Activated naive CD4-positive, alpha-beta T cell treated with anti-CD3 and anti-CD28 coated beads, Interleukin-2, amount 10 ng/mL, durations not matched to agents 7 days and 5 days (primary cell): Measurements from ENCODE around the gene RMND1.
"Not testable (repeated sequence)": the region's sequence is repeated elsewhere in the genome, so short reads cannot be mapped to it uniquely, and the experiment has no call there.

Experiments
- CTCF ChIA-PET: fragments of 350-600 bp; sonication (Branson Sonifier 250); formaldehyde crosslinking; loops from one replicate; lab custom pipeline; 2021; ENCODE audit warnings: antibody characterized with exemption; lab: Charles Lee
- DNase-seq: peaks from one replicate; pipeline ENCODE4 v3.0.0-alpha.2; 2020
- H3K27ac Mint-ChIP-seq: one replicate; pipeline ENCODE4 v1.8.0; 2021; ENCODE audit warnings: mild to moderate bottlenecking, moderate library complexity, mixed read lengths
- H3K27me3 Mint-ChIP-seq: one replicate; pipeline ENCODE4 v1.8.0; 2021; ENCODE audit warnings: mild to moderate bottlenecking, mixed read lengths
- H3K36me3 Mint-ChIP-seq: one replicate; pipeline ENCODE4 v1.8.0; 2021; ENCODE audit warnings: mixed read lengths
- H3K4me1 Mint-ChIP-seq: one replicate; pipeline ENCODE4 v1.8.0; 2021; ENCODE audit warnings: mixed read lengths
- H3K4me3 Mint-ChIP-seq: one replicate; pipeline ENCODE4 v1.8.0; 2021; ENCODE audit warnings: mild to moderate bottlenecking, moderate library complexity, mixed read lengths
- H3K9me3 Mint-ChIP-seq: one replicate; pipeline ENCODE4 v1.8.0; 2021; ENCODE audit warnings: mixed read lengths

RMND1 gene

DNA sequence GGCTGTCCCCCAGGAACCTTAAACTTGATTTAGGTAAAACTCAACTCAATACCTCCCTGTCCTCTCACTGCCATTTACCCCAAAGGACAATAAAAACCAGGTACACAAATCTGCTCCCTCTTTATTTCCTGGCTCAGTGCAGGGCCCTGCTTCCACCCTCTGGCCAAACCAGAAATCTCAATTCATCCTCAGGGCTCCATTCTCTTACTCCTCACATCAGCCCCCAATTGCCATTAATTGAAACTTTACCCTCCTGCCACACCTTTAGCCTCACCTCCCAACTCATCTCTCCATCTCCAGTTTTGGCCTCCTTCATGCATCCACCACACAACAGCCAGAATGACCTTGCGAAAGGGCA is 71.1 kb downstream of the RMND1 start:
- DNase-seq: no peak
- Mint-ChIP-seq H3K4me1 (peaks cover 78% of the 10 kb centered on the region), H3K36me3 (peaks cover 28% of the 10 kb centered on the region), H3K27ac (peak overlapping the region; percentile 99), H3K4me3 (peak overlapping the region; percentile 80), H3K27me3 (no peaks in the 10 kb centered on the region), H3K9me3 (no peaks in the 10 kb centered on the region)
- CTCF ChIA-PET: interaction anchor here (0.7 kb wide), 1 partner anchor 9 kb away, joined by 3 read pairs; no protein-coding TSS in a partner anchor

DNA sequence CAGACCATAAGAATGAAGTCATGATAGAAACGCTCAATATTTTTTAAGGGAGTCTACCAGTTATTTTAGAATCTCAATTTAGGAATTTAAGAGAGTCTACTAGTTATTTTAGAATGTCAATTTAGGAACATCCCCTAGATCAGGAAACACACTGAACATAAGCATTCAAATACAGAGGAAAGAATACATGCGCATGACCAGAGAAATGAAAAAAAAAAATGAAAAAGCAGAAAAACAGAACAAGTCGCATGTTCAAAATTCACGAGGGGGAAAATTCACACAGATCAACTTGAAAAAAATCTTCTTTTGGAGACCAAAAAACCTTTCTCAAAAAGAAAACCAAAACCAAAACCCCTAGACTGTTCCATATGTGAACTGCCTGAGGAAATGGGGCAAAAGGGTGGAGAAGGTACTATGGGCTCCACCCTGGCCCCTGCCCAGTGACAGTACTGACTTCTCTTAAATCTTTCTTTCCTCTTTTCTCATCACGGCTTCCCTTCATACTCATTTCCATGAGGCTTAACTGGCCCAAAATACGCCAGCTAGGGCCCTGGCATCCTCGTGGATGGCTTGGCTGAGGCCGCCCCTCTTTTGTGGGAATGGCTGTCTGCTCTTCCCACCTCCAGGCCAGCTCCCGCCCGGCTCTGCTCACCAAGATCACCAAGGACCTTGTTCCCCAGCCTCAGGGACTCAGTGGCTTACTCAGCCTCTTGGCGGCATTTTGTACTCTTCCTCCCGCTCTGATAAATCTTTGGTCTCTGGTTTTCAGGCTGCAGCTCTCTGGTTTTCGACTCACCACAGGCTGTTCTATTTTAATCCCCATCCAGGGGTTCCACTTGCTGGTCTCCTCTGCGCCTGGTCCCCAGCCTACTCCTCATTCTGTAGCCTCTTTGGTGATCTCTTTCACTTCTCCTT is 71.7 kb downstream of the RMND1 start:
- peak; percentile 60 for DNase-seq
- H3K27ac Mint-ChIP-seq: peak overlapping the region; percentile 99

DNA sequence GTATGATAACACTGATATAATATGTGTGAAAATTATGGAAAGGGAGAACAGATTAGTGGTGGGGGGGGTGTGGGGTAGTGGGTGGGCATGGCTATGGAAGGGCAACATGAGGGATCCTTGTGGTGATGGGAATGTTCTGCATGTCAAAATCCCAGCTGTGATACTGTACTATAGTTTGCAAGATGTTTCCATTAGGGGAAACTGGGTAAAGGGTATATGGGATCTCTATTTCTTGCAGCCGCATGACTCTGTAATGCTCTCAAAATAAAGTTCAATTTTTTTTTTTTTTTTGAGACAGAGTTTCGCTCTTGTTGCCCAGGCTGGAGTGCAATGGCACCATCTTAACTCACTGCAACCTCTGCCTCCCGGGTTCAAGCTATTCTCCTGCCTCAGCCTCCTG is 74.8 kb downstream of the RMND1 start:
- no peak for DNase-seq
- Mint-ChIP-seq H3K27ac (peak overlapping the region; percentile 69), H3K4me3 (no peak overlapping the region), H3K9me3 (no peaks in the 10 kb centered on the region), H3K27me3 (no peaks in the 10 kb centered on the region), H3K4me1 (peaks cover 86% of the 10 kb centered on the region), H3K36me3 (peaks cover 20% of the 10 kb centered on the region)
- CTCF ChIA-PET: no interaction called here

More for the DNA sequence above, 71.7 kb downstream of the RMND1 start:
- Mint-ChIP-seq H3K4me1 (peaks cover 78% of the 10 kb centered on the region), H3K9me3 (no peaks in the 10 kb centered on the region), H3K4me3 (peak overlapping the region; percentile 80), H3K27me3 (no peaks in the 10 kb centered on the region), H3K36me3 (peaks cover 28% of the 10 kb centered on the region)
- CTCF ChIA-PET: interaction anchor here (0.7 to 0.8 kb wide), 3 partner anchors 9 to 379 kb away, joined by 3 to 4 read pairs (median 3); no protein-coding TSS in a partner anchor

DNA sequence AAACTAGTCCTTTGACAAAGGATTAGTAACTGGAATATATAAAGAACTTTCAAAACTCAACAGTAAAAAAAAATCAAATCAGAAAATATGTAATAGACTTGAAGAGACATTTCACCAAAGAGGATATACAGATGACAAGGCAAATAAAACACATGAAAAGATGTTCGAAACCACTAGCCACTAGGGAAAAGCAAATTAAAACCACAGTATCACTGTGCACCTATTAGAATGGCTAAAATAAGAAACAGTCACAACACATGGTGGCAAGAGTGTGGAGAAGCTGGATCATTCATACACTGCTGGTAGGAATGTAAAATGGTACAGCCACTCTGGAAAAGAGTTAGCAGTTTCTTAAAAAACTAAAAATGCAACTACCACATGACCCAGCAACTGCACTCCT is 75.5 kb downstream of the RMND1 start:
- no peak overlapping the region for H3K4me3 Mint-ChIP-seq
- H3K36me3 Mint-ChIP-seq: peaks cover 24% of the 10 kb centered on the region
- CTCF ChIA-PET: interaction anchor here (0.6 kb wide), 1 partner anchor 17 kb away, joined by 3 read pairs; no protein-coding TSS in a partner anchor
- DNase-seq: no peak
- peaks cover 88% of the 10 kb centered on the region for H3K4me1 Mint-ChIP-seq
- H3K9me3 Mint-ChIP-seq: no peaks in the 10 kb centered on the region
- H3K27me3 Mint-ChIP-seq: no peaks in the 10 kb centered on the region
- H3K27ac Mint-ChIP-seq: peak overlapping the region; percentile 69

DNA sequence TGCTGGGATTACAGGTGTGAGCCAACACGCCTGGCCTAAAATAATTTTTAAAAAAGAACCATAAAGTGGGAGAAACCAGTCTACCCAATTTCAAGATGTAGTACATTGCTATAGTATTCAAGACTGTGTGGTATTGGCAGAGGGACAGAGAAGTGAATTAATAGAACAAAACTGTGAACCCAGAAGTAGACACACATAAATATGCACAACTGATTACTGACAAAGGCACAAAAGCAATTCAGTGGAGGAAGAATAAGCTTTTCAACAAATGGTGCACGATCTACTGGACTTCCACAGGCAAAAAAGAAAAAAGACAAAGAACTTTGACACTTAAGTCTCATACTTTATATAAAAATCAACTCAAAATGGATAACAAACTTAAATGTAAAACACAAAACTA is 76.1 kb downstream of the RMND1 start:
- H3K4me1 Mint-ChIP-seq: peaks cover 87% of the 10 kb centered on the region
- peak overlapping the region; percentile 69 for H3K27ac Mint-ChIP-seq
- DNase-seq: no peak
- H3K27me3 Mint-ChIP-seq: no peaks in the 10 kb centered on the region
- CTCF ChIA-PET: no interaction called here
- no peaks in the 10 kb centered on the region for H3K9me3 Mint-ChIP-seq
- H3K4me3 Mint-ChIP-seq: no peak overlapping the region
- peaks cover 28% of the 10 kb centered on the region for H3K36me3 Mint-ChIP-seq

DNA sequence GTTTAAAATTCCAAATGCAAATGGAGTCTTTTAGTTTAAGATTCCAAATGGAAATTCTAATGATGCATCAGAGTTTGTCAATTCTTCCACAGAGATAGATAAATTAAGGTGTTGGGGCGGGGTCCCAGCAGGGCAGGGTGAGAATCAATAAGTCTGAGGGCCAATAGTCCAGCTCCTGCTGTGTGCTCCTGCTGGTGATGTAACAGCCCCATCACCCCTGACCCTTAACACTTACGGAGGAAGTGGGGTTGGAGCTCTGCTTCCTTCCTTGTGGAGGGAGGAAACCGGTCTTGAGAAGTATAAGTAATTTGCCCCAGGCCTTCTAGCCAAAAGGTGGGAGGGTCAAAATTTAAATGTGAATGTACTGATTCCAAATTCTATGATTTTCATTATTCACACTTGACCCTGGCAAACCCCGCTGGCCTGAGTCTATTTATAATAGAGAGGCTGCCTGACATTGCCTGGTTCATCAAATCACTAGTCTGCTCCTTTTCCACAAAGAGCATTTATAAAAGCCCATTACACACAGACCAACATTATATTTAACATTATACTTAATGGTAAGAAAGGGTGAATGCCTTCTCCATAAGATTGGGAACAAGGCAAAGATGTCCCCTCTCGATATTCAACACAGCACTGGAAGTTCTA is 77.8 kb downstream of the RMND1 start:
- H3K4me3 Mint-ChIP-seq: peak overlapping the region; percentile 44
- DNase-seq: peak; percentile 28

DNA sequence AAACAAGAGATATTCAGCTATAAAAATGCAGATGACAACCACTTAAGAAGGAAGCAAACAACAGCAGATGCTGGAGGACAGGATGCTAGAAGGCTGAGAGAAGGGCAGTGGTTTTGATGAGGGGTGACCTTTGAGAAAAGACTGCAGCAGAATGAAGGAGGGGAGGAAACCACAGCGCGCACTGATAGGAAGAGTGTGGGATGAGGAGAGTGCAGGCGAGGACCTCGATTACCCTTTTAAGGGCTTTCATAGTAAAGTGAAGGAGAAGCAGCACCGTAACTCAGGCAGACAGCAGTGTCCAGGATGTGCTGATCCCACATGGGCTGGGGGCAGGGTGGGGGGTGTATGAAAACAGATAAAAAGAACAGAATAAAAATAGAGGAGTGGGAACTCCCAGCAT is 79.8 kb downstream of the RMND1 start:
- H3K27ac Mint-ChIP-seq: peak overlapping the region; percentile 89
- H3K36me3 Mint-ChIP-seq: peaks cover 33% of the 10 kb centered on the region
- H3K4me1 Mint-ChIP-seq: peaks cover 57% of the 10 kb centered on the region
- peak; percentile 41 for DNase-seq
- CTCF ChIA-PET: no interaction called here
- no peaks in the 10 kb centered on the region for H3K9me3 Mint-ChIP-seq
- H3K4me3 Mint-ChIP-seq: peak overlapping the region; percentile 33
- H3K27me3 Mint-ChIP-seq: no peaks in the 10 kb centered on the region

More for the DNA sequence above, 77.8 kb downstream of the RMND1 start:
- H3K4me1 Mint-ChIP-seq: peaks cover 72% of the 10 kb centered on the region
- H3K9me3 Mint-ChIP-seq: no peaks in the 10 kb centered on the region
- H3K27me3 Mint-ChIP-seq: no peaks in the 10 kb centered on the region
- H3K36me3 Mint-ChIP-seq: peaks cover 33% of the 10 kb centered on the region
- H3K27ac Mint-ChIP-seq: peak overlapping the region; percentile 84
- CTCF ChIA-PET: interaction anchor here (0.9 to 1.2 kb wide), 3 partner anchors 9 to 359 kb away, joined by 3 to 4 read pairs (median 3); no protein-coding TSS in a partner anchor

DNA sequence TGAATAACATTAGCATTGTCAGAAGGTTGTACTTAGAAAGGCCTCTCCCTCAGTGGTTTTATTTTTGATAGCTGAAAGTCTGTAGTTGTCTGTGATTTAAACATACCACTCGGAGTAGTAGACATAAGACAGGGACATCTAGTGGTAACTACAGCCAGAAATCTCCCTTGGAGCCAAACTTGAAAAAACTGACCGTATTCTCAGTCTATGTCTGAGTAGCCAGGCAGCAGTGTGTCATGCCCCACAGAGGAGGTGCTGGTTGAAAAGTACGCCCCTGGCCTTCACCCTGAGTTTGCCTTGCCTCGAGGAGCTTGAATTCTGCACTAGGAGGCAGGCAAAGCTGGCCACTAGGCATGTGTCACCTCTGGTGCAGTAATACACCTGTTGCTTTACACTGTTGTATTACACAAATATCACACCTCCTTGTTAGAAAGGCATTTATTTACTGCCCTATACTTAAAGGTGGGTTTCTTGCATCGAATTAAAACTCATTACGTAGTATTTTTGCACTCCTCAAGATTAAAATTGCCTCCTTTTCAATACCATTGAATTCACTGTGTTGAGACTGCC is 81.3 kb downstream of the RMND1 start:
- DNase-seq: no peak
- Mint-ChIP-seq H3K9me3 (no peaks in the 10 kb centered on the region), H3K4me1 (peaks cover 42% of the 10 kb centered on the region), H3K4me3 (no peak overlapping the region), H3K27ac (peak overlapping the region; percentile 89), H3K27me3 (no peaks in the 10 kb centered on the region), H3K36me3 (peaks cover 41% of the 10 kb centered on the region)
- CTCF ChIA-PET: interaction anchor here (1.3 kb wide), 1 partner anchor 35 kb away, joined by 3 read pairs; no protein-coding TSS in a partner anchor

DNA sequence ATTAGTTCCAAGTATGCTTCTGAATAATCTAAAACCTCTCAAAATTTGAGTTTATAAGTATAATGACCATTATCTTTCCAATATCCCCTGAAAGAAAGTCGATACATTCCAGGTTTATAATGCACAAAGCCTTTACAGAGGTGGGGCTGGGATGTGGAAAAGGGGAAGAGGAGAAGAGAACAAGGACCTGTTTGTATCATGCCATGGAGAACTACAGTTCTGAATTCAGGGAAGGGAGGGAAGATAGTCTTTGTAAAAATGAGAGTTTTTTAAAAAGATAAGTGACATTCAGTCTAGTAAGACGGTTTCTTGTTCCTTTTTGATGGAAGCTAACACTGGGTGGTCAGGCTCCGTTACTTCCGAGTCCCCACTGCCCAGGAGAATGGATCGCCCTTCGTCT is 86.7 kb downstream of the RMND1 start:
- Mint-ChIP-seq H3K27me3 (no peaks in the 10 kb centered on the region), H3K36me3 (peaks cover 53% of the 10 kb centered on the region), H3K27ac (no peak overlapping the region), H3K4me1 (no peaks in the 10 kb centered on the region), H3K9me3 (no peaks in the 10 kb centered on the region), H3K4me3 (no peak overlapping the region)
- CTCF ChIA-PET: no interaction called here
- no peak for DNase-seq

DNA sequence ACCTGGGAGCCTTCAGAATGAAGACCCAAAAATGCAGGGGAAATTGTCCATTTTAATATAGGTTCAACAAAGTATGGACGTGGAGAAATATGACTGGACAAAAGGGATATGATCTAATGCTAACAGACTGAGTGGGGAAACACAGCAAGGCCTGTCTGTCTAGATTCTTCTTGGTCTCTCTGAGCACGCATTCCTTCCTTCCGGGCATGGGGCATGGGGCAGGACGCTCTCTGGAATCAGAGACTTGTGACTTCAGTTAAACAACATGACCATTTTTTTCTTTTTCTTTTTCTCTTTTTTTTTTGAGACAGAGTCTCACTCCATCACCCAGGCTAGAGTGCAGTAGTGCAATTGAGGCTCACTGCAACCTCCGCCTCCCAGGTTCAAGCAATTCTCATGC is 92.4 kb downstream of the RMND1 start:
- CTCF ChIA-PET: interaction anchor here (0.6 kb wide), 1 partner anchor 17 kb away, joined by 3 read pairs; no protein-coding TSS in a partner anchor
- H3K36me3 Mint-ChIP-seq: peaks cover 24% of the 10 kb centered on the region
- H3K9me3 Mint-ChIP-seq: no peaks in the 10 kb centered on the region
- peaks cover 7% of the 10 kb centered on the region for H3K4me1 Mint-ChIP-seq
- no peak for DNase-seq
- no peak overlapping the region for H3K4me3 Mint-ChIP-seq
- H3K27me3 Mint-ChIP-seq: no peaks in the 10 kb centered on the region
- no peak overlapping the region for H3K27ac Mint-ChIP-seq

DNA sequence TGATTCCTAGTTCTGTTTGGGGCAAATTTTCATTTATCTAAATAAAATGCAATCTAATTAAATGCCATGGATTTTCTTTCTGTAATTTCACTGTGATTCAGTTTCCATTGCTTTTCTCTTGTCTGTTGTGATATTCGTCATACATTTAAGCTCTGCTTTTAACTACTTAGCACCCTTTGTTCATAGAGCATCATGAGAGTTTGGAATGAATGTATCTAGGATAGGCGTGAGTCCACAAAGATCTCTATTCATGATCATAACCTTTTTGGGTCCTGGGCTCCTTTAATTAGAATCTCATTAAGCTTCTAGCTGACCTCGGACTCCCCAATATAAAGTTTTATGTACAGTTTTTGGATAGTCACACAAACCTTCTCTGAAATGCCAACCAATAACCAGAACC is 93.5 kb downstream of the RMND1 start:
- Mint-ChIP-seq H3K4me1 (peaks cover 7% of the 10 kb centered on the region), H3K27ac (no peak overlapping the region), H3K27me3 (no peaks in the 10 kb centered on the region), H3K4me3 (no peak overlapping the region), H3K36me3 (peaks cover 17% of the 10 kb centered on the region), H3K9me3 (no peaks in the 10 kb centered on the region)
- CTCF ChIA-PET: interaction anchor here (1.2 kb wide), 2 partner anchors 34 to 83 kb away, joined by 3 to 5 read pairs; no protein-coding TSS in a partner anchor
- no peak for DNase-seq

DNA sequence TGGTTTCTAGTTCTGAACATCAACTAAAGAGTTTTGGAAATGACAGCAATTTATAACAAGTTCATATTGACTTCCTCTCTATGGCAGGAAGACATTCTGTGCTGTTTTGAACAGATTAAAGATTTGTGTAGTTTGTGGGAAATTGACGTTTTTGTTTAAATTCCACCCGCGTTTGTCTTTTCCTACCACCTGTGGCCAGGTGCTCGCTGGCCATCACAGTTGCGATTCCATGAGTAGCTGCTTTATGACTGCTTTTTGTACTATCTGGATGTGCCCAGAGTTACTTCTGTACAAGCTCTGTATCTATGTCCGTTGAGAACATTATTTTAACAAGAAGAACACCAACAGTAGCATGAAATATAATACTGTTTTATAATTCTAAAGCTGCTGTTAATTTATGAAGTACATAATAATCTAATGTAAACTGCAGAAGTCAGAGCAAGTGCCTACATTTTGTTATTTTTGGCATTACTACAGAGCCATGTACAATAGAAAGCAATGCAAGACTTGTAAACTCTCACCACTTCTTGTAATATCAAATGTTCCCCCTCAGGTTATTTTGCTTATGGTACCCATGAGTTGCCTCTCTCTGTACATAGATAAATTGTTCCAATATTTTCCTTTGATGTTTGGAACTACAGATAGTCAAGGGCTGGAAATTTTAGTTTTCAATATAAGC is 94.0 kb downstream of the RMND1 start:
- no peaks in the 10 kb centered on the region for H3K9me3 Mint-ChIP-seq
- H3K27me3 Mint-ChIP-seq: no peaks in the 10 kb centered on the region
- CTCF ChIA-PET: interaction anchor here (1.2 to 1.3 kb wide), 3 partner anchors 33 to 84 kb away, joined by 3 to 7 read pairs (median 5); no protein-coding TSS in a partner anchor
- no peak overlapping the region for H3K27ac Mint-ChIP-seq
- no peak for DNase-seq
- H3K4me1 Mint-ChIP-seq: peaks cover 7% of the 10 kb centered on the region
- H3K4me3 Mint-ChIP-seq: no peak overlapping the region
- peaks cover 16% of the 10 kb centered on the region for H3K36me3 Mint-ChIP-seq

DNA sequence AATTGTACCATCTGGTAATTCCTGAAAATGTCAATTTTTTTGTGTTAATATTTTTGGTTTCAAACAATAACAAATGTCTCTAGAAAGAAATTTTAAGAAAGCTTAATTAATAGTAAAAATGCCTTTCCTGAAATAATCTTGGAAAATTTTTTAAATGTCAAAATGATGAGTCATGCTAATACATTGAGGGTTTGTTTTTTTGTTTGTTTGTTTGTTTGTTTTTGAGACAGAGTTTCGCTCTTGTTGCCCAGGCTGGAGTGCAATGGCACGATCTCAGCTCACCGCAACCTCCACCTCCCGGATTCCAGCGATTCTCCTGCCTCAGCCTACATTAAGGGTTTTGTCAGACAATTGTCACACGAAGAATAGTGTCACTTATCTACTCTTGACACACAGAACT is 94.9 kb downstream of the RMND1 start:
- H3K4me3 Mint-ChIP-seq, DNase-seq, H3K36me3 Mint-ChIP-seq, H3K27me3 Mint-ChIP-seq, H3K4me1 Mint-ChIP-seq, H3K9me3 Mint-ChIP-seq, H3K27ac Mint-ChIP-seq: not testable (repeated sequence)
- CTCF ChIA-PET: interaction anchor here (1.3 kb wide), 1 partner anchor 32 kb away, joined by 7 read pairs; no protein-coding TSS in a partner anchor
